Stimulated activated CD8-positive, alpha-beta memory T cell treated with anti-CD3 and anti-CD28 coated beads, Interleukin-15, amount 100 ng/mL, for 24 hours (primary cell): ENCODE measurements around the gene KLHL28.
"Not testable (repeated sequence)": the region's sequence is repeated elsewhere in the genome, so short reads cannot be mapped to it uniquely, and the experiment has no call there.

Experiments
- DNase-seq: peaks from one replicate; pipeline ENCODE4 v3.0.0-alpha.2; 2020; ENCODE audit warnings: low read depth

The KLHL28 gene

DNA sequence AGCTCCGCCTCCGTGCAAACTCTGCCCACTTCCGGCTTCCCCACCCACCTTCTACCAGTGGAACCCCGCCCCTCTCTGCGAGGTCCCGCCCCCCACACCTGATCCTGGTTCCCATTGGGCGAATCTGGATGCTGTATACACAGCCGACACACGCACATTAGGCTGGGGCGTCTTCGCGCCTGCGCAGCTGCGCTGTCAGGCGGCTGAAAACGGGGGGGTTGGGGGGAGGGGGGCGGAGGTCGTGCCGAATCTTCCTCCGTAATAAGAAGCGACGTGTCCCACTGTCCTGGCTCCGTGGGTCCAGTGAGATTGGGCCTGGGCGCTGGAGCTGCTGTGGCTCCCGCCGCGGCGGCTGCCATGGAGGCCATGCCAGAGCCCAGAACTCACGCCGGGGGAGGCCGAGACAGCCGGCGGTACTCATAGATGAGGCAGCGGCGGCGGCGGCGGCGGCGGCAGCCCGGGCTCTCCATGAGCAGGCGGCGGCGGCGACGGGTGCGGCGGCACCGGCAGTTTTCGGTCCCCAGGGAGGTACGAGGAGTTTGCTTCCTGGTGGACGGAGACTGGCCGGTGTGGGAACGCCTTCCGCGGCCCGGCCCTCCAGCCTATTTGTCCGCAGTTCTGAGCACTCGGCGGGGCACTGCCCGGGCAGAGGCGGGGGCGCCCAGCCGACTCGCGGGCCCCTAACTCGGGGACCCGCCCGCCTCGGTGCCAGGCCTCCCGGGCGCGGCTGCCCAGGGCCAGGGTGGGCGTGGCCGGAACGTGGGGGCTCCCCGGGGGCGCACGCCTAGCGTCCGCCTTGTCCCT is 64.5 kb downstream of the KLHL28 start:
- DNase-seq = peak; percentile 91

DNA sequence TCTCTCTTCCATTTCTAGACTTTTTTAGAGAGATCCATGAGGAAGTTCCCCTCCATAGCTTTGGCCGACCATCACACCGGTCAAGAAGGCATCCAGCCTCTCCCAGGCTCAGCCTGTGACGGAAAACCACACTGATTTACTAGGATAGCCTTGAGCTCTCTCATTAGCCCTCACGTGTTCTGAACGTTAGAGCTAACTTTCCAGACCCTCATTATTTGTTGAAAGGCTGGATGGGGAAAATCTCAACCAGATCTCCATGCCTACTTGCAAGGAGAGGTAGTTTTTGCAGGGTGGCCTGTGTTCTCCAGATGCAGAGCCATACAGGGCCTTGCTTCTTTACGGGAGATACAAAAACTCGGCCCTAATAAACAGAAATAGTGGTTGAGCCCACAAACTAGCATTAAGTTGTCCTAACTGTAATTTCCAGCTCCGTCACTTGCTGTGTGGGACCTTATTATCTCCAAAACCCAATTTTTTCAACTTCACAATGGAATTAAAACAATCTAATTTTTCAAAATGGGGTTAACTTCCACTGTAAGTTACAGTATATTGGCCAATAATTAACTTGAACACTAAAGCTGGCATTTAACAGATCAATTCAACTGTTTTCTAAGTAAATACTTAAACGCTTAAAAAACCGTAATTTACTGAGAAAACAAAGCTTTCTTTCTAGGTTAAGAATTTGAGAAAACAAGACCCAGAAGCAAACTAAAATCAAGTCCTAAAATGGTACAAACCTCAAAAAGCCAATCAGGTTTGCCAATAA is 65.3 kb downstream of the KLHL28 start:
- no peak for DNase-seq

GRCh38 chr14:44895716-44896115 is 66.0 kb downstream of the KLHL28 start:
- DNase-seq = no peak

DNA sequence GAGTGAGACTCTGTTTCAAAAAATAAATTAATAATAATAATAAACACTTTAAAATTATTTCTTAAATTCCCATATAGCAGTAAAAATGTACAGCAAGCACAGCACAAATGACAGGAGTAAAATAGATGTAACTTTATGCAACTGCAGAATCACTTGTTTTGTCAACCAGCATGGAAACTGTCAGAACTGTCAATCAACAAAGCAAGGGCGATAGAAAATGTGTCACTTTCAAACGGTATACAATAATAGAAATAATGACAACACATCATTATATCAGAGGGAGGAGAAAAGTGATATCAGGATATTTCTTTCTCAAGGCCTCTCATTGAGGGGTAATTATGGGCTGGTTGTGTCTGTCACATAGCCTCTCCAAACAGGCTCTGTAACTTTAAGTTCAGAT is 68.2 kb downstream of the KLHL28 start:
- DNase-seq = no peak

DNA sequence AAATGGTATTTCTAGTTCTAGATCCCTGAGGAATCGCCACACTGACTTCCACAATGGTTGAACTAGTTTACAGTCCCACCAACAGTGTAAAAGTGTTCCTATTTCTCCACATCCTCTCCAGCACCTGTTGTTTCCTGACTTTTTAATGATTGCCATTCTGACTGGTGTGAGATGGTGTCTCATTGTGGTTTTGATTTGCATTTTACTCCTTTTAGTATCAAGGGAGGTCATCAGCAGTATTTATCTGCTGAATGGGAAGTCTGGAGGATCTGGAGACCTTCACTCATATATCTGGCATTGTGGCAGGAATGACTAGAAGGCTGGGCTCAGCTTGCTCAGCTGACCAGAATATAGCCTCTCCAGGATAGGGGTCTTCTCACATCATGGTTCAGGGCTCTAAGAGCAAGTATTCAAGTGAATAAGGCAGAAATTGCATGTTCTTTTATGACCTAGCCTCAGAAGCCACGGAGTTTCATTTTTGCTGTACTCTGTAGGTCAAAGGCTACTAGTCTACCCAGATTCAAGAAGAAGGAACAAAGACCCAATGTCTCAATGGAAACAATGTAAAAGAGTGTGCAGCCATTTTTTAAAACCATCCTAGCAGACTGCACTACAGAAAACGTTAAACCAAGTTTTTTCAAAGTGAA is 69.9 kb downstream of the KLHL28 start:
- not testable (repeated sequence) for DNase-seq

DNA sequence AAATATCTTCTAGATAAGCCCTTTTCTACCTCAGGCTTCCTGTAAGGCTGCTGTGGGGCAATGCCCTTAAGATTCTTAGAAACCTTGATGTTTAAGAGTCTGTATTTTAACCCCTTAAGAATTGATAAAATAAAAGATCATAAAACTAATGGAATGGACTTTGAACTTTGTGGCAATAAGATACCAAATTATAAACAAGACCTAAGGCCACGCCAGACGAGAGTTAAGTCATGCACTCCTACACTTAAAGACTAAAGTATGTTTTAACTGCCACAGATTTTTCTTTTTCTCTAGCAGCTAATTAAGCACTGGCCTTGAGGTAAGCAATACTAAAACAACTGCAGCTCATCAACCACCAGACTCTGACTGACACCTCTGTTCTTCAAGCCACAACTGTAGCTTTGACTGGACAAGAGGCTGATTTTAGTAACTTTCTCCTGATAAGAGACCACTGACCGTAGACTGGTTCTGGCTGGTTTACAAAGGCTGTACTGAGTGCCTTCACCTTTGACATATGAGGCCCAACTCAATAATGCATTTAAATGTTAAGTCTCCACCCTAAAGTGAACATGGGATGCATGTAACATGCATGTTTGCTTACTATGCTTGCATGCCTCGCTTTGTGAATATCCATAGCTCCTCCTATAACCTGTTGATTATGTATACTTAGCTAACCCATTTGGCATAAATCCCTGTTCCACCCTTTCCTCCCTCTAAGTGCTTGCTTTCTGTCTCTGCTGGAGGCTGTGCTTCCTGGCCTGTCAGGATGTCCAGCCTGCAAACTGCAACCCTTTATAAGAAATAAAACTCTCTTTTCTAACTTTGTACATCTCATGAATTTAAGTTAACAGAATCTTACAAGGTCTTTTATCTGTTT is 71.9 kb downstream of the KLHL28 start:
- DNase-seq = no peak

- no peak for DNase-seq
Measured at GRCh38 chr14:44887596-44887955, 74.2 kb downstream of the KLHL28 start.

DNA sequence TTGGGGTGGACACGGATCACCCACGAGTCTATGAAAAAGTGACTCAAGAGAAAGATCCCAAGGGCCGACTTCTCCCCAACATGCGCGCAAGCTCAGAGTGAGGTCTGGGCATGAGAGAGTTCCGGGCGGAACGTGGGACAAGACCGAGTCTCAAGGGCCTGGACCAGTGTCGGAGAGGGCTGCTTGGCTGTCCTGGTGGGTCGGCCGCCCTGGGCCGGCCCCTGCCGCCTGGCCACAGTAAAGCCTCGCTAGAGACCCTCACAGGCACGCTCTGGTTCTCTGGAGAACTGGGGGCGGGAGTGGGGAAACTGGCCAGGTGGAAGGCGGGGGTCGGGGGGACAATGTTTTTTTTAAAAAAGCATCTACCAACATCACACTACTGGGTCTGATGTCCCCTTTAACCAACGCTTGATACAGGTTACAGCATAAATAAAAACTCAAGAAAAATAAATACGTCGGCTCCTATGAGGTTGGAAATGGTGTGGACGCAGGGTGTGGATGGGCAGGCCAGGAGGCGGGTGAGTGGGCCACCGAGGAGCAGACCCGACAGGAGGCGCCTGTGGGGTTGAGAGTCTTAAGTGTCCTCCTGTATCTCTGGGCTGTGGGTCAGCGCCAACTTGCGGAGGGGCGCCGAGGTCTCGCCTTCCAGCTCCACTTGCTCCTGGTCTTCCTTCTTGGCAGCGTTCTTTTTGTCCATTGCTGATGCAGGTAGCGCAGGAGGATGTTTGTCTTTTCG is 74.7 kb downstream of the KLHL28 start:
- no peak for DNase-seq

GRCh38 chr14:44880791-44881190 is 81.0 kb downstream of the KLHL28 start:
- DNase-seq = no peak
